Glutamatergic neuron (in vitro differentiated cells): ENCODE data around the gene ALDH1A1. TPM values are rescaled to one million over a fixed set of nuclear protein-coding genes. Genes with fewer than 3 reads are reported as not detected.
"Not testable (repeated sequence)": the region's sequence is repeated elsewhere in the genome, so short reads cannot be mapped to it uniquely, and the experiment has no call there.

Experiments
- DNase-seq: peaks from one replicate; pipeline ENCODE4 v3.0.0; 2022
- H3K27ac Mint-ChIP-seq: one replicate; pipeline ENCODE4 v1.8.0; 2020; ENCODE audit warnings: mild to moderate bottlenecking, mixed read lengths, inconsistent platforms; ENCODE audit not compliant: unreplicated experiment
- H3K27me3 Mint-ChIP-seq: one replicate; pipeline ENCODE4 v1.8.0; 2020; ENCODE audit warnings: mild to moderate bottlenecking, moderate library complexity, mixed read lengths, inconsistent platforms; ENCODE audit not compliant: unreplicated experiment
- H3K36me3 Mint-ChIP-seq: one replicate; pipeline ENCODE4 v1.8.0; 2020; ENCODE audit warnings: mild to moderate bottlenecking, mixed read lengths, inconsistent platforms; ENCODE audit not compliant: unreplicated experiment
- H3K4me1 Mint-ChIP-seq: one replicate; pipeline ENCODE4 v1.8.0; 2020; ENCODE audit warnings: mild to moderate bottlenecking, low read depth, mixed read lengths, inconsistent platforms; ENCODE audit not compliant: unreplicated experiment
- H3K4me3 Mint-ChIP-seq: one replicate; pipeline ENCODE4 v1.8.0; 2020; ENCODE audit warnings: mild to moderate bottlenecking, mixed read lengths, inconsistent platforms; ENCODE audit not compliant: unreplicated experiment
- H3K9me3 Mint-ChIP-seq: one replicate; pipeline ENCODE4 v1.8.0; 2020; ENCODE audit warnings: mild to moderate bottlenecking, moderate library complexity, mixed read lengths, inconsistent platforms; ENCODE audit not compliant: unreplicated experiment
- CTCF ChIP-seq: fragments of 200-600 bp; sonication (generic); IDR thresholded peaks from one replicate; pipeline ENCODE4 v1.5.0; 2021; ENCODE audit not compliant: partially characterized antibody, unreplicated experiment
- total RNA-seq: library from RNA; stranded (reverse); fragmentation: NEBNext Ultra II Directional; extraction: Animal tissue kit (Norgen Biotek cat#: 25700); gene quantifications from one replicate; pipeline ENCODE4 v1.2.1, GENCODE V29; 2021; ENCODE audit not compliant: unreplicated experiment

The ALDH1A1 gene
- total RNA-seq, 1 donor from 2014 or later = not detected

GRCh38 chr9:72864327-72864726, 88.5 kb downstream of the ALDH1A1 start:
- Mint-ChIP-seq H3K4me3 (no peak overlapping the region), H3K27ac (no peak overlapping the region)

GRCh38 chr9:72863456-72864094, 89.3 kb downstream of the ALDH1A1 start:
- H3K4me3 Mint-ChIP-seq = no peak overlapping the region
- no peak overlapping the region for H3K27ac Mint-ChIP-seq
- no peak for TF ChIP-seq CTCF
- peaks cover 2% of the 10 kb centered on the region for H3K4me1 Mint-ChIP-seq
- DNase-seq = no peak
- peaks cover 3% of the 10 kb centered on the region for H3K27me3 Mint-ChIP-seq
- H3K9me3 Mint-ChIP-seq = no peaks in the 10 kb centered on the region
- H3K36me3 Mint-ChIP-seq = no peaks in the 10 kb centered on the region

More at GRCh38 chr9:72864327-72864726, 88.5 kb downstream of the ALDH1A1 start:
- peaks cover 2% of the 10 kb centered on the region for H3K4me1 Mint-ChIP-seq
- no peaks in the 10 kb centered on the region for H3K36me3 Mint-ChIP-seq
- TF ChIP-seq CTCF = no peak
- H3K9me3 Mint-ChIP-seq = no peaks in the 10 kb centered on the region
- H3K27me3 Mint-ChIP-seq = peaks cover 3% of the 10 kb centered on the region
- no peak for DNase-seq

- H3K4me3 Mint-ChIP-seq, H3K9me3 Mint-ChIP-seq, H3K27me3 Mint-ChIP-seq, H3K4me1 Mint-ChIP-seq, DNase-seq, H3K36me3 Mint-ChIP-seq, H3K27ac Mint-ChIP-seq: not testable (repeated sequence)
These were observed 90.1 kb downstream of the ALDH1A1 start for GRCh38 chr9:72862788-72863187.

- H3K4me3 Mint-ChIP-seq = no peak overlapping the region
- no peak for DNase-seq
- H3K9me3 Mint-ChIP-seq = no peaks in the 10 kb centered on the region
- no peak for TF ChIP-seq CTCF
- H3K36me3 Mint-ChIP-seq = no peaks in the 10 kb centered on the region
- H3K4me1 Mint-ChIP-seq = peaks cover 8% of the 10 kb centered on the region
- no peak overlapping the region for H3K27ac Mint-ChIP-seq
- H3K27me3 Mint-ChIP-seq = no peaks in the 10 kb centered on the region
These were observed 94.6 kb downstream of the ALDH1A1 start for GRCh38 chr9:72858089-72858912.

GRCh38 chr9:72857624-72857996, 95.2 kb downstream of the ALDH1A1 start:
- Mint-ChIP-seq H3K9me3 (no peaks in the 10 kb centered on the region), H3K36me3 (no peaks in the 10 kb centered on the region), H3K4me1 (peaks cover 8% of the 10 kb centered on the region), H3K27me3 (no peaks in the 10 kb centered on the region), H3K27ac (no peak overlapping the region), H3K4me3 (no peak overlapping the region)
- no peak for DNase-seq
- no peak for TF ChIP-seq CTCF
